Activated CD8-positive, alpha-beta memory T cell treated with anti-CD3 and anti-CD28 coated beads, Interleukin-2, amount 50 U/mL, for 1 hour (primary cell): ENCODE data around the gene ARHGAP19.
"Not testable (repeated sequence)": the region's sequence is repeated elsewhere in the genome, so short reads cannot be mapped to it uniquely, and the experiment has no call there.

ENCODE experiments used
- DNase-seq: peaks from one replicate; pipeline ENCODE4 v3.0.0-alpha.2; 2020; ENCODE audit errors: extremely low read depth

The ARHGAP19 gene

DNA sequence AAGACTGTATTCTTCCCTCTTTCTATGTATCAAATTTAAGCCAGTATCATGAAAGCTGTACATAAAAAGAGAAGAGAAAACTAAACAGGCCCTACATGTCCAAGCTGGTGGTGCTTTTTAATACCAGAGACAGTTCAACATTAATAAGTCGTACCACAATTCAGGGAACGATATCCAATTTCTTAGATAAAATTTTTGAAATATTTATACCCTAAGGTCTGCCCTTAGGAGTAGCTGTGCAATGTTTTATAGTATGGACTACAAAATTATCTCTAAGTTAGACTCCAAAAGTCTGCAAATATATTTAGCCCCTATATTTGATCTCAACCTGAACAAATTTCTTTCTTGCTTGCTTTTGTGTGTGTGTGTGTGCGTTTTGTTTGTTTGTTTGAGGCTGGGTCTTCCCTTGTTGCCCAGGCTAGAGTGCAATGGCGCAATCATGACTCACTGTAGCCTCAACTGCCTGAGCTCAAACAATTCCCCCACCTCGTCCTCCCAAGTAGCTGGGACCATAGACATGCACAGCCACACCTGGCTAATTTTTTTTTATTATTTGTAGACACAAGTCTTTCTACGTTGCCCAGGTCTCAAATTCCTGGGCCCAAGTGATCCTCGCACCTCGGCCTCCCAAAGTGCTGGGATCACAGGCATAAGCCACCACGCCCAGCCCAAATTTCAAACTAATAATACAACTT lies 13.2 kb downstream of the ARHGAP19 start:
- no peak for DNase-seq

DNA sequence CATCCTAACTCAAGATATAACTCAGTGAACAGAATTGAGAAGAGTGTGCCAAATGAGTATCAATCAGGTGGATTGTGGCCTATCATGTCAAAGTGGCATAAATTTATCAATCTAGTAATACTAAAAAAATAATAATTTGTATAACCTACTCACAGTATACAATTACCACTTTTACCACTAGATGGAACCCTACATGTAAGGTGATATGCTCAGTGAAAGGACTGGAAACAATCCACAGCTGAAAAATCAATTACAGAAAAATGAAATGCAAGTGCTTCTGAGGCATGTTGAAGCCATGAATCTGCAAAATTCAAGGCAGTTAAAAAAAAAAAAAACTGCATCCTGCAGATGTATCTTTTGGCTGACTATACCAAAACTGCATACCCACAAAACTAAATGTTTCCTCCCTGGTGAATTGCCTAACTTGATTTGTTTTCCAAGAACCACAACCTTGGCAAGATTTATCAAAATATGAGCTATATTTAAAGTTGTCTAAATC lies 13.9 kb downstream of the ARHGAP19 start:
- DNase-seq = no peak

DNA sequence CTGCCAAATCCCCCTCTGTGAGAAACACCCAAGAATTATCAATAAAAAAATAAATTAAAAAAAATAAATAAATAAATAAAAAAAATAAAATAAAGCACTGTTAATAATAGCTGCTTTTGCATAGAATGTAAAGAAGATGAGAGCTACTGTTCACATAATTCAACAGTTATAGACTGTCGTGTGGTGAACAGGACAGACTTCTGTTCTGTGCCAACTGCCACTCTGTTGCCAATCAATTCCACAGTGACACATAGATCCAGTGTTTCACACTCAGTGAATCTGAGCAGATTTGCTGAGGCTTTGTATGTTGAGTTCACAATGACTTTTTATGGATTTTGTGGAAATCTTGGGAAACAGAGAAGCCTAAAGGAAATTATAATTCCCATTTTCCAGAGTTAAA lies 14.9 kb downstream of the ARHGAP19 start:
- no peak for DNase-seq

DNA sequence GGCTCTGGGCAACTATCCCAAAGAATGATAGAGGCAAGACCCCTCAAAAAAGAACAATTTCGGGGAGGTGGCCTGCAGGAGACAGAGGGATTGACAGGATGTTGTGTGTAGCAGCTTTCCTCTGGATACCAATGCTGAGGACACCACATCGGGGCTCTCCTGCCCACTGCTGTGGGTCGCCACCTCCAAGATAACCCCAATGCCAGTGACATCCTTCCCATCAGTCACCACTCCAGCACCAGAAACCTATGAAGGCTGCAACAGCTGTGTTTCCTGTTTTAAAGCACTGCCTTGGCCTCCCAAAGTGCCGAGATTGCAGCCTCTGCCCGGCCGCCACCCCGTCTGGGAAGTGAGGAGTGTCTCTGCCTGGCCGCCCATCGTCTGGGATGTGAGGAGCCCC lies 17.6 kb downstream of the ARHGAP19 start:
- no peak for DNase-seq

- no peak for DNase-seq
Observed at GRCh38 chr10:97273700-97274099, 18.7 kb downstream of the ARHGAP19 start.

GRCh38 chr10:97270523-97271154 lies 21.8 kb downstream of the ARHGAP19 start:
- no peak for DNase-seq

DNA sequence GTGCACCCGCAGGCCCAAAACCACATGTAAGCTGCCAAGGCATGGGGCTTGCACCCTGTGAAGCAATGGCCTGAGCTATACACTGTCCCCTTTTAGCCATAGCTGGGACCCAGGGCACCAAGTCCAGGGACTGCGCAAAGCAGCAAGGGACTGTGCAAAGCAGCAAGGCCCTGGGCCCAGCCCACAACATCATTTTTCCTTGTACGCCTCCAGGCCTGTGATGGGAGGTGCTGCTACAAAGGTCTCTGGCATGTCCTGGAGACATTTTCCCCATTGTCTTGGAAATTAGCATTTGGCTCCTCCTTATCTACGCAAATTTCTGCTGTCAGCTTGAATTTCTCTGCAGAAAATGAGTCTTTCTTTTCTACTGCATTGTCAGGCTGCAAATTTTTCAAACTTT lies 24.8 kb downstream of the ARHGAP19 start:
- no peak for DNase-seq

DNA sequence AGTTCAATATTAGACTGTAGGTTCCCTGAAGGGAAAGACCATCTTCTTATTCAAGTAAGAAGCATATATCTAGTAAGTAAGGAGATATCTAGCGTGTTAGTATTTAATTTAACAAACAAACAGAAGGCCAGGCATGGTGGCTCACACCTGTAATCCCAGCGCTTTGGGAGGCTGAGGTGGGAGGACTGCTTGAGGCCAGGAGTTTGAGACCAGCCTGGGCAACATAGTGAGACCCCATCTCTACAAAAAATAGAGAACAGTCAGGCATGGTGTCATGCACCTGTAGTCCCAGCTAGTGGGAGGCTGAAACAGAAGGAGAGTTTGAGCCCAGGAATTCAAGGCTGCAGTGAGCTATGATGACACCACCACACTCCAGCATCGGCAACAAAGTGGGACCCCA lies 27.3 kb downstream of the ARHGAP19 start:
- not testable (repeated sequence) for DNase-seq

DNA sequence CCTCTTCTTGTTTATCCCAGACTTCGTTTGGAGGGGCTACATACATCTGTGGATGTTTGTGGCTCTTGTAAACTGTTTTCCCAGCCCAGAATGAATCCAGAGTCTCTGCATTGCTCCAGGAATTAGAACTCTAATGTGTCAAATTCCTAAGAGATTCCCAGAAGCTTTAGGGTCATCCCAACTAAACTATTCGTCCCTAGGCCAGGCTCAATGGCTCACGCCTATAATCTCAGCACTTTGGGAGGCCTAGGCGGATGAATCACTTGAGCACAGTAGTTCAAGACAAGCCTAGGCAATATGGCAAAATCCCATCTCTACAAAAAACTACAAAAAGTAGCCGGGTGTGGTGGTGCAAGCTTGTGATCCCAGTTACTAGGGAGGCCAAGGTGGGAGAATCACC lies 28.5 kb downstream of the ARHGAP19 start:
- no peak for DNase-seq

- DNase-seq = no peak
Observed at GRCh38 chr10:97261656-97262055, 30.8 kb downstream of the ARHGAP19 start.

- DNase-seq = no peak
Observed at GRCh38 chr10:97261183-97261582, 31.3 kb downstream of the ARHGAP19 start.

DNA sequence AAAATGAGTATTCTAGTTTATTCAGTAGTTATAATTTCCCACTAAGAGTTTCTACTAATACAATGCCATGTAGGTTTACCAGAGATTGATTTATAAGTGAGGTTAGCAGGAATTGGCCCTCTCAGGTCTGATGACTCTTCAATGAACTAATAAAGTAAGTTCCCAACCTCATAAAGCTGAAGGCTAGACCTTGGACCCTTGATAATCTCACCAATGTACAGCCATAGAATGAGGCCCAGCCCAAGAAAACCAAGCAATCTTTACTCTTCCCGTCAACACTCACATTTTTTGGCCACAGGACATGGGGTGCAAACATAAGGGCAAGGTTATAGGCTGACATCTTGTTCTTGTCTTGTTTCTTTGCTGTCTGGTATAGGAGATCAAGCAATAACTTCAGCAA lies 33.3 kb downstream of the ARHGAP19 start:
- no peak for DNase-seq

- DNase-seq = no peak
Observed at GRCh38 chr10:97256356-97256755, 36.1 kb downstream of the ARHGAP19 start.

DNA sequence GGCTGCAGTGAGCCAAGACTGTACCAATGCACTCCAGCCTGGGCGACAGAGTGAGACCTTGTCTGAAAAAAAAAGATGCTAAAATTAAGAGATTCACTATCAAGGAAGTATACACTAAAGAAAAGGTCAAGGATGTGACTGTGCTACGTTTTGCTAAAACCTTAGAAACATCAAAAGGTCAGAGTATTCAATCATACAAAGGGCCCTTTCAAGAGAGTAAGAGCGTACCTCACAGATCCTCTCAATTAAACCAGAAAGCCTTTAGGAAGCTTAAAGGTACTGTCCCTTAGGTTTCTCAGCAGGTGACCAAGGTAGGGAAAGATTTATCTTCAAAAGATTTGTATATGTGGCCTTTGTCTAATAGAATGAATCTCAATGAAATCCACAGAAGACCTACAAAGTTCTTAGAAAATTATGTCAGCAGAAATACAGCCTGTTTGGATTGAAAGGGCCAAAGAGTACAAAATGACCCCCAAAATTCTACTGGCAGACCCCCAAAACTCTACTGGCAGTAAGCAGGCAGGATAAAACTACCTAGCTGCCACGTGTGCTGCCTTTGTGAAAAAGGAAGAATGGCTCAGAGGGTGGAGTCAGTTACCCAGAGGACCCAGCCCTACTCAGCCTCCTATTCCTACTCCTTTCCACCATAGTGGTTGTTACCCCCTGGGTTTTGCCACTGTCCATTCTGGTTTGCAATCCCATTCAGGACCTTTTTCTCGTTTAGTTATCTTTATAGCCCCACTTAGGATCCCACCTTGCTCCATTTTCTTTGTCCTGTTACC lies 36.7 kb downstream of the ARHGAP19 start:
- DNase-seq = no peak

DNA sequence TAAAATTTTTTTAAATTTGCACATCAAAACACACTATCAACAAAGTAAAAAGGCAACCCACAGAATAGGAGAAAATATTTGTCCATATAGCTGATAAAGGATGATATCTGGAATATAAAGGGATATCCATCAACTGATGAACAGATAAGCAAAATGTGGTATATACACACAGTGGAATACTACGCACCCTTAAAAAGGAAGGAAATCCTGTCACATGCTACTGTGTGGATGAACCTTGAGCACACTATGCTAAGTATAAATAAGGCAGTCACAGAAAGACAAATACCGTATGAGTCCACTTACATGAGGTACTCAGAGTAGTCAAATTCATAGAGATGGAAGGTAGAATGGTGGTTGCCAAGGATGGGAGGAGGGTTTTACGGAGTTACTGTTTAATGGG lies 37.7 kb downstream of the ARHGAP19 start:
- no peak for DNase-seq

GRCh38 chr10:97250952-97251351 lies 41.5 kb downstream of the ARHGAP19 start:
- no peak for DNase-seq

DNA sequence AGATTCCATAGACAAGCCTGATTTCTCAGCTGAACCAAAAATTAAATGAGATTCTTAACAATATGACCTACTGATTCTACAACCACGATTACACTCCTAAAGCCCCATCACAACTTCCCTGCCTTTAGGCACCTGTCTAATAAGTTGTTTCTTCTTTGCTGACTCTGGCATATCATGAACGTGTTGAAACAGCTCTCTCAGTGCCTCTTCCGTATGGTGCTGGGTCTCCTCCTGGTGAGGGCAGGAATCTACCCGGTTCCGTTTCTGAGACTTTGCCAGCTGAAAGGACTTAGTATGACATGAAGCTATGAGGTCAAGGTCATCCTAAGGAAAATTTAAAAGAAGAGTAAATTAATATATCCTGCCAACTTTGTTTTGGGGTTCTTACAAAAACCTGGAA lies 48.6 kb downstream of the ARHGAP19 start:
- DNase-seq = no peak

DNA sequence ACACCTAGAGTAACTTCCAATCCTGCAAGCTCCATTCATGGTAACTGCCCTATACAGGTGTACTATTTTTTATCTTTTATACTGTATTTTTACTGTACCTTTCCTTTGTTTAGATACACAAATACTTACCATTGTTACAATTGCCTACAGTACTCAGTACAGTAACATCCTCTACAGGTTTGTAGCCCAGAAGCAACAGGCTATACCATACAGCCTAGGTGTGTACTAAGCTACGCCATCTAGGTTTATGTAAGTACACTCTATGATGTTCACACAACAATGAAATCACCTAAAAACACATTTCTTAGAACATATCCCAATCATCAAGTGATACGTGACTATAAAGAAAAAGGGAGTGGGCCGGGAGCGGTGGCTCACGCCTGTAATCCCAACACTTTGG lies 53.6 kb downstream of the ARHGAP19 start:
- no peak for DNase-seq

GRCh38 chr10:97235353-97235752 lies 57.1 kb downstream of the ARHGAP19 start:
- DNase-seq = no peak

- DNase-seq = no peak
Observed at GRCh38 chr10:97234400-97234799, 58.0 kb downstream of the ARHGAP19 start.

GRCh38 chr10:97230146-97230545 lies 62.3 kb downstream of the ARHGAP19 start:
- no peak for DNase-seq

DNA sequence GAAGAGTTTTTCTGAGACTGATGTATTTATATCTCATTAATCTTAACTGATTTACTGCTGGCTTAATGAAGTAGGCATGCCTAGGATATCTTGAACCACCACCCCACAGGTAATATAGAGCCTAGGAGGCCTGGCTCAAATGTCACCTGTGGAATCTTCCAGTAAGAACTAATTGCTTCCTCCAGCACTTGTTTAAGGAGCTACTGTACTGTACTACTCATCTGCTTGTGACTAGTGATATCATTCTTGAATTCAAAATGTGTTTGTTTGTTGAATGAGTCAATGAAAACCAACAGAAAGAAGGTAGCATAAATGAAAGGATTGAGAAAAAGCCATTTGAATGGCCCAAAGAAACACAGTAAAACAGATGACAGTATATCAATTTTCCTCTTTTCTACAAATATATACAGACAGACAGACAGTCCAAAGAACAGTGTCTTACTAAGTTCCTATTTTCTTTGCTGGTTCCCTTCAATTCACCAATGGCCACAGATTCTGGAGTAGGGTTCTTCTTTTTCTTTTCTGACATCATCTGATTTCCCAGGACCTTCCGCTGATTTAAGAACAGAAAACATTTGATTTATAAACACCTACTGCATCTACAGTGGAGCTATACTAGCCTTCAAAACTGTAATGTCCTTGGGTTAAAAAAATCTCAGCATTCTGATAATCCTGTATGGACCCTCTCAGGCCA lies 63.0 kb downstream of the ARHGAP19 start:
- no peak for DNase-seq
